Breast epithelium (tissue), 4 donors: ENCODE data around the gene DENND2C. TPM values are rescaled to one million over a fixed set of nuclear protein-coding genes. Genes with fewer than 3 reads are reported as not detected.

ENCODE experiments used
- DNase-seq, 2 donors: peaks; one replicate each; pipeline ENCODE4 v3.0.0-alpha.2; 2019; ENCODE audit warnings: low spot score in 2 of 2
- H3K27ac ChIP-seq, 2 donors: fragments of 200-600 bp; sonication (generic) in 1 of 2; one replicate each; pipeline ENCODE4 v1.5.1; 2016 to 2019; ENCODE audit warnings: mild to moderate bottlenecking in 1 of 2
- H3K27me3 ChIP-seq, 2 donors: fragments of 200-600 bp; sonication (generic) in 1 of 2; one replicate each; pipeline versions ENCODE4 v1.5.1 to v1.6.0; 2017 to 2019; ENCODE audit warnings: control low read depth in 1 of 2, mild to moderate bottlenecking in 1 of 2
- H3K36me3 ChIP-seq: fragments of 200-600 bp; one replicate; pipeline ENCODE4 v1.5.1; 2019
- H3K4me1 ChIP-seq, 2 donors: fragments of 200-600 bp; sonication (generic); one replicate each; pipeline ENCODE4 v1.5.1; 2016 to 2019; ENCODE audit warnings: control low read depth in 1 of 2
- H3K4me3 ChIP-seq, 3 donors: fragments of 200-600 bp; sonication (generic); 1 replicate in 2 of 3; 2 replicates in 1 of 3; pipeline ENCODE4 v1.5.1; 2016 to 2019; ENCODE audit warnings: mild to moderate bottlenecking in 3 of 3, moderate library complexity in 2 of 3
- H3K9me3 ChIP-seq, 2 donors: fragments of 200-600 bp; sonication (generic) in 1 of 2; one replicate each; pipeline ENCODE4 v1.5.1; 2016 to 2019; ENCODE audit warnings: control low read depth in 1 of 2
- POLR2A ChIP-seq: fragments of 450-650 bp; IDR thresholded peaks from one replicate; pipeline ENCODE4 v1.6.1; 2016; ENCODE audit warnings: antibody characterized with exemption, mild to moderate bottlenecking, moderate library complexity
- POLR2AphosphoS5 ChIP-seq, 3 donors: sonication (generic); formaldehyde crosslinking; IDR thresholded peaks; one replicate each; pipeline ENCODE4 v1.6.1; 2017; ENCODE audit warnings: antibody characterized with exemption in 3 of 3
- intact Hi-C: fragments of 100-400 bp; cut with DNase I; formaldehyde crosslinking; loops from one replicate; pipeline ENCODE4 v1.15.1; 2023; ENCODE audit warnings: low total_unique reads
- total RNA-seq, 3 donors: library from RNA; depleted of rRNA; stranded (reverse); fragments of >200 nt; gene quantifications; one replicate each; pipeline ENCODE4 v1.1.0, GENCODE V29; 2016
- TF ChIP-seq, protein P1 (sequence below), 3 donors: fragments of 450-650 bp; IDR thresholded peaks; one replicate each; pipeline ENCODE4 v1.5.1; 2016 to 2017; ENCODE audit warnings: antibody characterized with exemption in 3 of 3, mild to moderate bottlenecking in 3 of 3, moderate library complexity in 3 of 3

The DENND2C gene
- total RNA-seq, 3 donors from 2014 or later: 2.6 to 5.9 (median 3.3) TPM

DNA sequence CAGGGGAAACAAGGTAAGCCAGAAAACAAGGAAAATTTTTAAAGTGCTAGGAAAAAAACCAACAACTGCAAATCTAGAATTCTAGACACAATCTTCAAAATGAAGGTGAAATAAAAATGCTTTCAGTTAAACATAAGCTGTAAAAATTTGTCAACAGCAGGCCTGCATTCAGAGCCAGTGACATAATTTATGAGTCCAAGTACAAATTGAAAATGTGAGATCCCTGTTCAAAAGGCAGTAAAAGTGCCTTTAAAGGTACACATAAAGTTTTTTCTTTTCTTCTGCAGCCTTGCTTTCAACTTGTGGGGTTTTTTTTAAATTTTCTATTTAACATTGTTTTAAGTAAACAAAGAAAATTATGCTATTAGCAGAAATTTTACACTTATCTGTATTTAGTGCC is 37.4 kb downstream of the DENND2C start:
- Histone ChIP-seq H3K36me3 (no peaks in the 10 kb centered on the region), H3K27ac (no peak overlapping the region), H3K9me3 (no peaks in the 10 kb centered on the region), H3K27me3 (no peaks in the 10 kb centered on the region), H3K4me1 (no peaks in the 10 kb centered on the region), H3K4me3 (no peak overlapping the region)
- no peak for DNase-seq
- intact Hi-C loops: no loop called here
- TF ChIP-seq, protein P1, sequence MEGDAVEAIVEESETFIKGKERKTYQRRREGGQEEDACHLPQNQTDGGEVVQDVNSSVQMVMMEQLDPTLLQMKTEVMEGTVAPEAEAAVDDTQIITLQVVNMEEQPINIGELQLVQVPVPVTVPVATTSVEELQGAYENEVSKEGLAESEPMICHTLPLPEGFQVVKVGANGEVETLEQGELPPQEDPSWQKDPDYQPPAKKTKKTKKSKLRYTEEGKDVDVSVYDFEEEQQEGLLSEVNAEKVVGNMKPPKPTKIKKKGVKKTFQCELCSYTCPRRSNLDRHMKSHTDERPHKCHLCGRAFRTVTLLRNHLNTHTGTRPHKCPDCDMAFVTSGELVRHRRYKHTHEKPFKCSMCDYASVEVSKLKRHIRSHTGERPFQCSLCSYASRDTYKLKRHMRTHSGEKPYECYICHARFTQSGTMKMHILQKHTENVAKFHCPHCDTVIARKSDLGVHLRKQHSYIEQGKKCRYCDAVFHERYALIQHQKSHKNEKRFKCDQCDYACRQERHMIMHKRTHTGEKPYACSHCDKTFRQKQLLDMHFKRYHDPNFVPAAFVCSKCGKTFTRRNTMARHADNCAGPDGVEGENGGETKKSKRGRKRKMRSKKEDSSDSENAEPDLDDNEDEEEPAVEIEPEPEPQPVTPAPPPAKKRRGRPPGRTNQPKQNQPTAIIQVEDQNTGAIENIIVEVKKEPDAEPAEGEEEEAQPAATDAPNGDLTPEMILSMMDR (IDR thresholded peaks at IDR 0.05): no peak
- TF ChIP-seq POLR2AphosphoS5 (IDR thresholded peaks at IDR 0.05) (no peak), POLR2A (no peak)

DNA sequence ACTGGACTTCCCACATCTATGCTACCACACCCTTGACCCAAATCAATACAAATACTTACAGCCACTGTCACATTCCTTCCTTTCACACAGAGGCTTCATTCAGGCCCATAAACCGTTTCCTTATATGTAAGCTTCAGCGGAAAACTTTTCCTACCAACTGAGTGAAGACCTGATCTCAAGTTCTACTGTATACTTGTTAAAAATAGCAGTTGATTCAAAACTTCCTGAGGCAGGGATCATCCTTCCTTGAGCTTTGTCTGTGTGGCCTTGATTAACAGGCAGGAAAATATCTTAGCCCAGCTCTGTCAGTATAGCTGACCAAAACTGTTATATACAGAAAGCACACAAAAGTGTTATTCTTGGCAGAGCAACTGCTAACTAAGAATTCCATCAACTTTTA is 42.7 kb downstream of the DENND2C start:
- no peak overlapping the region for H3K4me3 ChIP-seq
- H3K9me3 ChIP-seq: no peaks in the 10 kb centered on the region
- H3K36me3 ChIP-seq: no peaks in the 10 kb centered on the region
- H3K27ac ChIP-seq: no peak overlapping the region
- no peaks in the 10 kb centered on the region for H3K27me3 ChIP-seq
- TF ChIP-seq POLR2AphosphoS5 (IDR thresholded peaks at IDR 0.05): no peak
- no peak for TF ChIP-seq POLR2A
- TF ChIP-seq, protein P1 (IDR thresholded peaks at IDR 0.05): no peak
- H3K4me1 ChIP-seq: no peaks in the 10 kb centered on the region
- intact Hi-C loops: no loop called here
- no peak for DNase-seq

DNA sequence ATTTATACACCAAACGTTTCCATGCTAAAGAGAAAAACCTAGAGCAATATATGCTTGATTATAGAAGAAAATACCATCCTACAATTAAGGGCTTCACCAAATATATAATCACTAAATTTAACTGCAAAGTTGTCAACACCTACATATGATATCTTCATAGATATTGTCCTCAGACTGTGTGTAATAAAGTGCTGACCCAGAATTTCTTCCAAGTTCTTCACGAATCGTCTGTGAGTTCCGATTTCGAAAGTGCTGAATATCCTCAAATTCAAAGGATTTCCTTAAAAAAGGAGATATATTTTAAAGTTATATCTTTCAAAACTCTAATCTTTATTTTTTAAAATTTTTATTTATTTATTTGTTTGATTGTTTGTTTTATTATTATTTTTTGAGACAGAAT is 46.5 kb downstream of the DENND2C start:
- H3K27ac ChIP-seq: no peak overlapping the region
- no peak for DNase-seq
- H3K9me3 ChIP-seq: no peaks in the 10 kb centered on the region
- no peaks in the 10 kb centered on the region for H3K4me1 ChIP-seq
- H3K36me3 ChIP-seq: no peaks in the 10 kb centered on the region
- TF ChIP-seq POLR2A (no peak), POLR2AphosphoS5 (IDR thresholded peaks at IDR 0.05) (no peak)
- TF ChIP-seq, protein P1 (IDR thresholded peaks at IDR 0.05): no peak
- H3K27me3 ChIP-seq: no peaks in the 10 kb centered on the region
- intact Hi-C loops: no loop called here
- no peak overlapping the region for H3K4me3 ChIP-seq

DNA sequence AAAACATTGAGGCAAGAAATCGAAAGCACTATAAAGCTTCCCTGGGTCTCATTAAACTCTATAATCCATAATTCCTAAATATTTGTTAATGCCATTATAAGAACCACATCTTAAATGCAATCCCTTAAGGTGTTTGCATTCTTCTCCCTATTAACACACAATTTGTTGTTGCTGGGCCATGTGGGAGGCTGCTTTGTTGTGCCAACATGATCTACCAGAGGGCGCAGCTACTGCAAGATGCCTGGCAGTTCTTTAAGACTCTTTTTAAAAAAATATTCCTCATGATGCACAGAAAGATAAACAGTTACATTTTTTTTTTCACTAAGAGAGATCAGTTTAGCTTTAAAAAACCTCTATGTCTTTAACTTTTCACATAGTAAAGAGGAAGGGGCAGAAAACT is 49.4 kb downstream of the DENND2C start:
- no peak overlapping the region for H3K4me3 ChIP-seq

DNA sequence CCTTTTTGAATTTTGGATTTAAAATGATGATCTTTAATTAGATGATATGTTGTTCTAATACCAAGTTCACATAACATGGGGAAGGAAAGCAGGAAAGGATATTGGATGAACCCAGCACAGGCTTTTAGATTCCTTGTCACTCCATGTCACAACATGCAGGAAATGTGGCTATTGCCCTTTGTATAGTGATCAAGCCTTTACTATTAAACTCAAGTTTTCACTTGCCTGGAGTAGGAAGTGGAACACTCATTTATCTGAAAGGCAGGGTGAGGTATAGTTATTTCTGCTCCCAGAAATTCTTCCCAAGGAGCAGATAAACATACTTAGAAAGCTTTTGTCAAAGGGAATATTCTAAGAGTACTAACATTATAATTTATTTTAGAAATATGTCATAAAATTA is 51.2 kb downstream of the DENND2C start:
- no peaks in the 10 kb centered on the region for H3K27me3 ChIP-seq
- no peak overlapping the region for H3K4me3 ChIP-seq
- TF ChIP-seq POLR2A: no peak
- TF ChIP-seq, protein P1 (IDR thresholded peaks at IDR 0.05): no peak
- no peak for TF ChIP-seq POLR2AphosphoS5 (IDR thresholded peaks at IDR 0.05)
- H3K9me3 ChIP-seq: no peaks in the 10 kb centered on the region
- no peak overlapping the region for H3K27ac ChIP-seq
- DNase-seq: no peak
- H3K36me3 ChIP-seq: no peaks in the 10 kb centered on the region
- intact Hi-C loops: no loop called here
- no peaks in the 10 kb centered on the region for H3K4me1 ChIP-seq

More for the DNA sequence above, 49.4 kb downstream of the DENND2C start:
- DNase-seq: no peak
- no peaks in the 10 kb centered on the region for H3K27me3 ChIP-seq
- TF ChIP-seq POLR2A (no peak), POLR2AphosphoS5 (IDR thresholded peaks at IDR 0.05) (no peak)
- TF ChIP-seq, protein P1 (IDR thresholded peaks at IDR 0.05): no peak
- intact Hi-C loops: no loop called here
- H3K9me3 ChIP-seq: no peaks in the 10 kb centered on the region
- no peak overlapping the region for H3K27ac ChIP-seq
- H3K4me1 ChIP-seq: no peaks in the 10 kb centered on the region
- H3K36me3 ChIP-seq: no peaks in the 10 kb centered on the region
